ENCODE measurements around the gene KCNA1. TPM values are rescaled to one million over a fixed set of nuclear protein-coding genes. Genes with fewer than 3 reads are reported as not detected.

KCNA1 gene
- total and polyA plus RNA-seq, 2 experiments from 2014 or later, result not detected

DNA sequence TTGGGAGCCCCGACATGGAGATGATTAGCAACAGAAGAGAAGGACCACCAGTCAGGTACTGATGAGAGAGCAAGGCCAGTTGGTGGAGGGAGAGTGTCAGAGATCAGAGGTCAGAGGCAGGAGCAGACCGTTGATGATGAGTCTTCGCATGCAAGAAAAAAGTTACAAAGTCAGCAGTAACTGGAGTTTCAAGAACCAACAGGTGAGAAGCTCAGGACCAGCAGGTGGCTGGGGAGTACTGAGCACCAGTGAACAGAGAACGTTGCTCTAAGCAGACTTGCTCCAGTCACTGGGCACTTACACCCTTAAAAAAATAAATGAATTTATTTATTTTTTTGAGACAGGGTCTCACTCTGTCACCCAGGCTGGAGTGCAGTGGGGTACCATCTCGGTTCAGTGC, 44.5 kb upstream of the KCNA1 start:
- Histone ChIP-seq H3K9ac (no peak overlapping the region), H2AFZ (no peak overlapping the region), H3K79me2 (ENCODE audit: insufficient read depth) (no peaks in the 10 kb centered on the region), H3K36me3 (ENCODE audit: low read depth) (no peaks in the 10 kb centered on the region), H3K27ac (no peak overlapping the region), H3K4me1 (ENCODE audit: insufficient read depth) (no peaks in the 10 kb centered on the region), H3K9me3 (ENCODE audit: low read depth) (no peaks in the 10 kb centered on the region), H4K20me1 (ENCODE audit: insufficient read depth) (no peaks in the 10 kb centered on the region), H3K4me3 (no peak overlapping the region), H3K4me2 (ENCODE audit: unreplicated experiment) (no peak overlapping the region), H3F3A (ENCODE audit: insufficient read depth) (no peaks in the 10 kb centered on the region), H3K27me3 (replicated peaks; ENCODE audit: insufficient read depth) (peaks cover 36% of the 10 kb centered on the region), H3K9me2 (ENCODE audit: insufficient read depth) (no peaks in the 10 kb centered on the region)
- no peak for TF ChIP-seq EZH2phosphoT487 (IDR thresholded peaks at IDR 0.05; ENCODE audit: insufficient read depth, low read depth)
- no peak for TF ChIP-seq EZH2 (IDR thresholded peaks at IDR 0.05; ENCODE audit: insufficient read depth, poor library complexity, severe bottlenecking)
- DNase-seq, result no peak
- 35 to 44% methylated on average over 5 of the region's 5 CpGs for WGBS, 2 experiments (ENCODE audit: low coverage in 1 of 2, low lambda C conversion rate in 2 of 2, missing lambda C conversion rate in 2 of 2)
- in situ Hi-C loops (cut with MboI), result loop anchor here (10.0 kb wide), 1 partner anchor 210 kb away; no protein-coding TSS in a partner anchor

DNA sequence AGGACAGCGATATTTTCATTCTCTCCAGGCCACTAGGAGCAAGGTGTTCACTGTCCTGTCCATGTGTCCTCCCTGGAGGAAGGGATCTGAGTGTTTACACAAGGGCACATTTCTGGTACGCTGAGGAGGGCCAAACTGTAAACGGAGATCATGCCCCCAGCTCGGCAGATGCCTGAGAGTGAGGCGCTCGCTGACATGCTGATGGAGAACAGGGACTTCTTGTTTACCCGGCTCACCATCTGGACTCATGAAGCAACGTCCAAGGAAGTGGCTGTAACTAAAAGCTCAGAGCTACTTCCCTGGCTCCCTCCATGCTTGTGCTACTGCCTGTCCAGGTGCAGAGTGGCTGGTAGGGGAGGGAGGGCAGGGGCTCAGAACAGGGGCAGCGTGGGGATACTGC, 43.4 kb upstream of the KCNA1 start:
- 9 to 15% methylated on average over 9 of the region's 9 CpGs for WGBS, 2 experiments (ENCODE audit: low coverage in 1 of 2, low lambda C conversion rate in 2 of 2, missing lambda C conversion rate in 2 of 2)
- no peaks in the 10 kb centered on the region for H3K36me3 ChIP-seq (ENCODE audit: low read depth)
- in situ Hi-C loops (cut with MboI), result loop anchor here (10.0 kb wide), 1 partner anchor 209 kb away; no protein-coding TSS in a partner anchor

DNA sequence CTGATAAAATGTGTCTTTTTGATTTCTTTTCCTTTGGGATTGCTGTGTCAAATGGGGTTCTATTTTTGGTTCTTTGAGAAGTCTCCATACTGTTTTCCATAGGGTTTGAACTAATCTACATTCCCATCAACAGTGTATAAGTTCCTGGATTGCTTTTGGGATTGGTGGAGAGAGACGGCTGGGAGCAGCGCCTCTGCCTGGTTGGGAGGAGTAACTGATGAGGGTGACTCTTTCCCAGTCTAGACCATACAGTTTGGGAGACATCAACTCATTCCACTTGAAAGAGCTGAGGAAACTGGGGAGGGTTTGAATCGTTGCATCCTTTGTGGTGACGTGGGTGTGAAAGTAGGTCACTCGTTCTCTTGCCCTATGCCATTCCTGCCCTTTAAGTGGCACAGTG, 42.3 kb upstream of the KCNA1 start:
- no peak overlapping the region for H3K4me3 ChIP-seq
- TF ChIP-seq EZH2phosphoT487 (IDR thresholded peaks at IDR 0.05; ENCODE audit: insufficient read depth, low read depth) (no peak), EZH2 (IDR thresholded peaks at IDR 0.05; ENCODE audit: insufficient read depth, poor library complexity, severe bottlenecking) (no peak)
- no peaks in the 10 kb centered on the region for H3K36me3 ChIP-seq (ENCODE audit: low read depth)
- H3K9me3 ChIP-seq (ENCODE audit: low read depth), result no peaks in the 10 kb centered on the region
- H3K27me3 ChIP-seq (replicated peaks; ENCODE audit: insufficient read depth), result peaks cover 32% of the 10 kb centered on the region
- no peaks in the 10 kb centered on the region for H3K79me2 ChIP-seq (ENCODE audit: insufficient read depth)
- no peaks in the 10 kb centered on the region for H3F3A ChIP-seq (ENCODE audit: insufficient read depth)
- no peak overlapping the region for H3K9ac ChIP-seq
- H2AFZ ChIP-seq, result no peak overlapping the region
- H4K20me1 ChIP-seq (ENCODE audit: insufficient read depth), result no peaks in the 10 kb centered on the region
- no peaks in the 10 kb centered on the region for H3K9me2 ChIP-seq (ENCODE audit: insufficient read depth)
- WGBS, 2 experiments (ENCODE audit: low coverage in 1 of 2, low lambda C conversion rate in 2 of 2, missing lambda C conversion rate in 2 of 2), result 64 to 70% methylated on average over 5 of the region's 5 CpGs
- DNase-seq, result no peak
- no peak overlapping the region for H3K4me2 ChIP-seq (ENCODE audit: unreplicated experiment)
- no peak overlapping the region for H3K27ac ChIP-seq
- H3K4me1 ChIP-seq (ENCODE audit: insufficient read depth), result no peaks in the 10 kb centered on the region
- in situ Hi-C loops (cut with MboI), result loop anchor here (10.0 kb wide), 1 partner anchor 207 kb away; no protein-coding TSS in a partner anchor

More for the DNA sequence above, 43.4 kb upstream of the KCNA1 start:
- no peak overlapping the region for H3K9ac ChIP-seq
- no peak for DNase-seq
- H2AFZ ChIP-seq, result no peak overlapping the region
- no peaks in the 10 kb centered on the region for H3K9me3 ChIP-seq (ENCODE audit: low read depth)
- no peaks in the 10 kb centered on the region for H4K20me1 ChIP-seq (ENCODE audit: insufficient read depth)
- H3K4me1 ChIP-seq (ENCODE audit: insufficient read depth), result no peaks in the 10 kb centered on the region
- no peaks in the 10 kb centered on the region for H3K9me2 ChIP-seq (ENCODE audit: insufficient read depth)
- no peaks in the 10 kb centered on the region for H3F3A ChIP-seq (ENCODE audit: insufficient read depth)
- H3K79me2 ChIP-seq (ENCODE audit: insufficient read depth), result no peaks in the 10 kb centered on the region
- no peak overlapping the region for H3K27ac ChIP-seq
- H3K4me3 ChIP-seq, result no peak overlapping the region
- H3K27me3 ChIP-seq (replicated peaks; ENCODE audit: insufficient read depth), result peaks cover 36% of the 10 kb centered on the region
- H3K4me2 ChIP-seq (ENCODE audit: unreplicated experiment), result no peak overlapping the region
- TF ChIP-seq EZH2phosphoT487 (IDR thresholded peaks at IDR 0.05; ENCODE audit: insufficient read depth, low read depth) (no peak), EZH2 (IDR thresholded peaks at IDR 0.05; ENCODE audit: insufficient read depth, poor library complexity, severe bottlenecking) (no peak)

DNA sequence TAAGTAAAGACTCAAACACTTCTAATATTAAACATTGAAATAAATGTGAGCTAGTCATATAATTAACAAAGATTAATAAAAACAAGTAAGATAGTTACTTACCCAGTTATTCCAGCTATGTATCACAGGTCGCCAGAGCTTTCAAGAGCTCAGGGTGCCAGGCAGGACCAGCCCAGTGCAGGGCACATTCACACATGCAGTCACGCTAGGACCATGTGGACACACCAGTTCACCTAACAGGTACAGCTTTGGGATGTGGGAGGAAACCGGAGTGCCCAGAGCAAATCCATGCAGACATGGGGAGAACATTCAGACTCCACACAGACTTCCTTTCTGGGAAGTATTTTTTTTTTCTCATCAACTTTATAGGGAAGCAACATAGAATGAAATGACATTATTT, 39.3 kb upstream of the KCNA1 start:
- Histone ChIP-seq H3K36me3 (ENCODE audit: low read depth) (no peaks in the 10 kb centered on the region), H3K9me2 (ENCODE audit: insufficient read depth) (no peaks in the 10 kb centered on the region), H3K27ac (no peak overlapping the region), H3K79me2 (ENCODE audit: insufficient read depth) (no peaks in the 10 kb centered on the region), H3K9me3 (ENCODE audit: low read depth) (no peaks in the 10 kb centered on the region), H4K20me1 (ENCODE audit: insufficient read depth) (no peaks in the 10 kb centered on the region), H3K4me3 (no peak overlapping the region), H3K4me2 (ENCODE audit: unreplicated experiment) (no peak overlapping the region), H3F3A (ENCODE audit: insufficient read depth) (no peaks in the 10 kb centered on the region), H2AFZ (no peak overlapping the region), H3K4me1 (ENCODE audit: insufficient read depth) (no peaks in the 10 kb centered on the region), H3K9ac (no peak overlapping the region), H3K27me3 (replicated peaks; ENCODE audit: insufficient read depth) (peaks cover 23% of the 10 kb centered on the region)
- 47 to 53% methylated on average over 3 of the region's 3 CpGs for WGBS, 2 experiments (ENCODE audit: low coverage in 1 of 2, low lambda C conversion rate in 2 of 2, missing lambda C conversion rate in 2 of 2)
- DNase-seq, result no peak
- TF ChIP-seq EZH2 (IDR thresholded peaks at IDR 0.05; ENCODE audit: insufficient read depth, poor library complexity, severe bottlenecking), result no peak
- no peak for TF ChIP-seq EZH2phosphoT487 (IDR thresholded peaks at IDR 0.05; ENCODE audit: insufficient read depth, low read depth)
- in situ Hi-C loops (cut with MboI), result no loop called here

DNA sequence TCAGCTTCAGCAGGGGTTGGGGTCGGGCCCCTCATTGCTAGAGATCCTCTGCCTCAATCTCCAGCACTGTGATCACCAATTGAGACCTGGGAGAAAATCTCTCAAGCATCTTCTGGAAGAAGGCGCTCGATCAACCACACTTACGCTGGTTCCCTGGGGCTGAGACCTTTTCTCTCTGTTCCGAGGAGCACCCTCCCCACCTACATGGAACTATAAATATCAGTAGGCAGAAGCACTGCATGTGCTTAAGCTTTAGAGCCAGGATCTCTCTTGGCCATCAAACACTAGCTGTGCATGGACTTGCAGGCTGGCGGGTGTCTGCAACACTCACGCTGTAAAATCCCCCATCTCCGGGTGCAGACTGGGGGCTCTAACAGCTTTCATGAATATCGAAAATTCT, 38.2 kb upstream of the KCNA1 start:
- H3K27ac ChIP-seq, result no peak overlapping the region
- no peak for DNase-seq
- no peaks in the 10 kb centered on the region for H3K36me3 ChIP-seq (ENCODE audit: low read depth)
- H3K4me1 ChIP-seq (ENCODE audit: insufficient read depth), result no peaks in the 10 kb centered on the region
- no peaks in the 10 kb centered on the region for H3K9me3 ChIP-seq (ENCODE audit: low read depth)
- no peak overlapping the region for H3K4me2 ChIP-seq (ENCODE audit: unreplicated experiment)
- H3K27me3 ChIP-seq (replicated peaks; ENCODE audit: insufficient read depth), result peaks cover 16% of the 10 kb centered on the region; the same call in 1 of the 2 replicates
- no peak overlapping the region for H3K9ac ChIP-seq
- in situ Hi-C loops (cut with MboI), result no loop called here
- H2AFZ ChIP-seq, result no peak overlapping the region
- no peaks in the 10 kb centered on the region for H3F3A ChIP-seq (ENCODE audit: insufficient read depth)
- H3K79me2 ChIP-seq (ENCODE audit: insufficient read depth), result no peaks in the 10 kb centered on the region
- no peaks in the 10 kb centered on the region for H3K9me2 ChIP-seq (ENCODE audit: insufficient read depth)
- WGBS, 2 experiments (ENCODE audit: low coverage in 1 of 2, low lambda C conversion rate in 2 of 2, missing lambda C conversion rate in 2 of 2), result 63 to 65% methylated on average over 9 of the region's 9 CpGs
- H3K4me3 ChIP-seq, result no peak overlapping the region
- H4K20me1 ChIP-seq (ENCODE audit: insufficient read depth), result no peaks in the 10 kb centered on the region
- TF ChIP-seq EZH2phosphoT487 (IDR thresholded peaks at IDR 0.05; ENCODE audit: insufficient read depth, low read depth) (no peak), EZH2 (IDR thresholded peaks at IDR 0.05; ENCODE audit: insufficient read depth, poor library complexity, severe bottlenecking) (no peak)

Data from GM23248 (cell line).